Measurements from ENCODE around the gene PDE2A. TPM values are rescaled to one million over a fixed set of nuclear protein-coding genes. Genes with fewer than 3 reads are reported as not detected.
"Not testable (repeated sequence)": the region's sequence is repeated elsewhere in the genome, so short reads cannot be mapped to it uniquely, and the experiment has no call there.

The PDE2A gene
- total and polyA plus RNA-seq, 2 donors (not counting 1 experiment from before 2014, with no cell fraction given), result 0.88 to 2.9 TPM

- H3K4me3 ChIP-seq (ENCODE audit: control extremely low read depth in 1 of 5, extremely low read depth in 1 of 5, insufficient read depth in 1 of 5, low read depth in 2 of 5, low read length in 4 of 5), result no peak overlapping the region
- H3K4me1 ChIP-seq (ENCODE audit: control insufficient read depth in 2 of 2, insufficient read depth in 2 of 2, low read length in 2 of 2), result no peaks in the 10 kb centered on the region
- ATAC-seq (ENCODE audit: low read depth) (no peak), DNase-seq (no peak)
- H3K27ac ChIP-seq (ENCODE audit: low read length in 2 of 2), result no peak overlapping the region
- ChIA-PET POLR2A (no interaction called here), CTCF (no interaction called here)
- no peak overlapping the region for H3K9ac ChIP-seq (ENCODE audit: low read length)
- H3K36me3 ChIP-seq (replicated peaks in 1 of 2; ENCODE audit: control extremely low read depth in 1 of 2, control insufficient read depth in 1 of 2, extremely low read depth in 1 of 2, insufficient read depth in 2 of 2, low read length in 1 of 2), result no peaks in the 10 kb centered on the region
- intact Hi-C loops (cut with micrococcal nuclease), result no loop called here
- Mint-ChIP-seq H3K27ac (no peak overlapping the region), H3K27me3 (peaks cover 8% of the 10 kb centered on the region), H3K4me3 (no peak overlapping the region), H3K9me3 (ENCODE audit: insufficient read depth) (no peaks in the 10 kb centered on the region), H3K4me1 (no peaks in the 10 kb centered on the region)
- WGBS (ENCODE audit: insufficient coverage), result 91% methylated on average over 3 of the region's 3 CpGs
- no peak overlapping the region for H2AFZ ChIP-seq (ENCODE audit: insufficient read depth, low read depth, low read length, poor library complexity, severe bottlenecking)
- TF ChIP-seq EZH2 (IDR thresholded peaks at IDR 0.05; ENCODE audit: borderline replicate concordance, insufficient read depth, low read depth, low read length, poor library complexity, severe bottlenecking) (no peak), CTCF (IDR thresholded peaks at IDR 0.05) (no peak)
- no peak overlapping the region for H3K4me2 ChIP-seq (replicated peaks; ENCODE audit: low read depth, low read length, poor library complexity, severe bottlenecking)
- H3K79me2 ChIP-seq (ENCODE audit: control insufficient read depth, insufficient read depth, low read length), result no peaks in the 10 kb centered on the region
- H3K27me3 ChIP-seq (replicated peaks in 1 of 4; ENCODE audit: control extremely low read depth in 1 of 4, control insufficient read depth in 3 of 4, insufficient read depth in 4 of 4, low read length in 3 of 4), result peaks cover 0 to 2% (median 0%) of the 10 kb centered on the region in 4 experiments
- no peaks in the 10 kb centered on the region for H3K9me3 ChIP-seq (ENCODE audit: control extremely low read depth in 1 of 3, control insufficient read depth in 2 of 3, insufficient read depth in 1 of 3, low read length in 2 of 3)
- H4K20me1 ChIP-seq (ENCODE audit: control insufficient read depth, insufficient read depth, low read length, poor library complexity, severe bottlenecking), result no peaks in the 10 kb centered on the region
These were observed 111.8 kb downstream of the PDE2A start for GRCh38 chr11:72562431-72562830.

GRCh38 chr11:72561856-72562255 is 112.4 kb downstream of the PDE2A start:
- peaks cover 12% of the 10 kb centered on the region for H3K27me3 Mint-ChIP-seq
- Histone ChIP-seq H3K4me1 (ENCODE audit: control insufficient read depth in 2 of 2, insufficient read depth in 2 of 2, low read length in 2 of 2) (no peaks in the 10 kb centered on the region), H3K9ac (ENCODE audit: low read length) (no peak overlapping the region), H3K4me3 (ENCODE audit: control extremely low read depth in 1 of 5, extremely low read depth in 1 of 5, insufficient read depth in 1 of 5, low read depth in 2 of 5, low read length in 4 of 5) (no peak overlapping the region), H3K27me3 (replicated peaks in 1 of 4; ENCODE audit: control extremely low read depth in 1 of 4, control insufficient read depth in 3 of 4, insufficient read depth in 4 of 4, low read length in 3 of 4) (peaks cover 0 to 8% (median 0%) of the 10 kb centered on the region in 4 experiments), H2AFZ (ENCODE audit: insufficient read depth, low read depth, low read length, poor library complexity, severe bottlenecking) (no peak overlapping the region), H3K4me2 (replicated peaks; ENCODE audit: low read depth, low read length, poor library complexity, severe bottlenecking) (no peak overlapping the region), H3K27ac (ENCODE audit: low read length in 2 of 2) (no peak overlapping the region), H3K9me3 (ENCODE audit: control extremely low read depth in 1 of 3, control insufficient read depth in 2 of 3, insufficient read depth in 1 of 3, low read length in 2 of 3) (no peaks in the 10 kb centered on the region), H3K79me2 (ENCODE audit: control insufficient read depth, insufficient read depth, low read length) (no peaks in the 10 kb centered on the region), H4K20me1 (ENCODE audit: control insufficient read depth, insufficient read depth, low read length, poor library complexity, severe bottlenecking) (no peaks in the 10 kb centered on the region), H3K36me3 (replicated peaks in 1 of 2; ENCODE audit: control extremely low read depth in 1 of 2, control insufficient read depth in 1 of 2, extremely low read depth in 1 of 2, insufficient read depth in 2 of 2, low read length in 1 of 2) (no peaks in the 10 kb centered on the region)
- no peak overlapping the region for H3K4me3 Mint-ChIP-seq
- TF ChIP-seq CTCF (IDR thresholded peaks at IDR 0.05), result no peak
- TF ChIP-seq EZH2 (IDR thresholded peaks at IDR 0.05; ENCODE audit: borderline replicate concordance, insufficient read depth, low read depth, low read length, poor library complexity, severe bottlenecking), result no peak
- intact Hi-C loops (cut with micrococcal nuclease), result no loop called here
- no peaks in the 10 kb centered on the region for H3K9me3 Mint-ChIP-seq (ENCODE audit: insufficient read depth)
- no peak for ATAC-seq (ENCODE audit: low read depth)
- H3K4me1 Mint-ChIP-seq, result no peaks in the 10 kb centered on the region
- no peak overlapping the region for H3K27ac Mint-ChIP-seq
- ChIA-PET CTCF (no interaction called here), POLR2A (no interaction called here)
- DNase-seq, result no peak
- WGBS (ENCODE audit: insufficient coverage), result 94% methylated on average over 4 of the region's 4 CpGs

GRCh38 chr11:72560864-72561263 is 113.4 kb downstream of the PDE2A start:
- H3K4me1 ChIP-seq (ENCODE audit: control insufficient read depth in 2 of 2, insufficient read depth in 2 of 2, low read length in 2 of 2); CTCF ChIA-PET; POLR2A ChIA-PET; H4K20me1 ChIP-seq (ENCODE audit: control insufficient read depth, insufficient read depth, low read length, poor library complexity, severe bottlenecking); H3K4me1 Mint-ChIP-seq; H3K36me3 ChIP-seq (replicated peaks in 1 of 2; ENCODE audit: control extremely low read depth in 1 of 2, control insufficient read depth in 1 of 2, extremely low read depth in 1 of 2, insufficient read depth in 2 of 2, low read length in 1 of 2); H3K27ac Mint-ChIP-seq; H2AFZ ChIP-seq (ENCODE audit: insufficient read depth, low read depth, low read length, poor library complexity, severe bottlenecking); intact Hi-C loops (cut with micrococcal nuclease); H3K4me3 ChIP-seq (ENCODE audit: control extremely low read depth in 1 of 5, extremely low read depth in 1 of 5, insufficient read depth in 1 of 5, low read depth in 2 of 5, low read length in 4 of 5); H3K9ac ChIP-seq (ENCODE audit: low read length); H3K9me3 ChIP-seq (ENCODE audit: control extremely low read depth in 1 of 3, control insufficient read depth in 2 of 3, insufficient read depth in 1 of 3, low read length in 2 of 3); H3K4me2 ChIP-seq (replicated peaks; ENCODE audit: low read depth, low read length, poor library complexity, severe bottlenecking); H3K4me3 Mint-ChIP-seq; DNase-seq; H3K27ac ChIP-seq (ENCODE audit: low read length in 2 of 2); ATAC-seq (ENCODE audit: low read depth); H3K79me2 ChIP-seq (ENCODE audit: control insufficient read depth, insufficient read depth, low read length); H3K9me3 Mint-ChIP-seq (ENCODE audit: insufficient read depth): not testable (repeated sequence)
- 93% methylated on average over 13 of the region's 15 CpGs for WGBS (ENCODE audit: insufficient coverage)
- H3K27me3 Mint-ChIP-seq, result peaks cover 22% of the 10 kb centered on the region
- H3K27me3 ChIP-seq (replicated peaks in 1 of 4; ENCODE audit: control extremely low read depth in 1 of 4, control insufficient read depth in 3 of 4, insufficient read depth in 4 of 4, low read length in 3 of 4), result peaks cover 0 to 11% (median 0%) of the 10 kb centered on the region in 4 experiments

Measured in B cell (primary cell).